GM12878 (cell line): Measurements from ENCODE around the gene NEU1. TPM values are rescaled to one million over a fixed set of nuclear protein-coding genes. Genes with fewer than 3 reads are reported as not detected.

Experiments
- CHD1 ChIP-seq: IDR thresholded peaks from 2 replicates; pipeline ENCODE4 v1.6.1; 2012; ENCODE audit warnings: low read depth, low read length, improper control_type of control experiment
- EGR1 ChIP-seq, 2 experiments: IDR thresholded peaks; 1 replicate in 1 of 2; 2 replicates in 1 of 2; pipeline ENCODE4 v1.6.1; 2011 to 2012; ENCODE audit warnings: low read depth in 2 of 2, low read length in 2 of 2, borderline replicate concordance in 1 of 2, mild to moderate bottlenecking in 1 of 2, moderate library complexity in 1 of 2
- EP300 ChIP-seq, 2 experiments: fragments of 150-350 bp in 1 of 2; IDR thresholded peaks; 2 replicates each; pipeline ENCODE4 v1.6.1; 2011 to 2012; ENCODE audit warnings: low read depth in 2 of 2, low read length in 2 of 2, borderline replicate concordance in 1 of 2, improper control_type of control experiment in 1 of 2, inconsistent platforms in 1 of 2; ENCODE audit not compliant: control insufficient read depth in 1 of 2
- HDAC2 ChIP-seq: fragments of 200-600 bp; sonication (generic); IDR thresholded peaks from 2 replicates; pipeline ENCODE4 v1.6.1; 2017
- MEF2A ChIP-seq: IDR thresholded peaks from 2 replicates; pipeline ENCODE4 v1.6.1; 2011; ENCODE audit warnings: low read depth, mild to moderate bottlenecking, low read length, moderate library complexity; ENCODE audit not compliant: insufficient read depth
- PAX8 ChIP-seq: fragments of 450-650 bp; IDR thresholded peaks from 2 replicates; pipeline ENCODE4 v1.6.1; 2017; ENCODE audit warnings: mild to moderate bottlenecking, moderate library complexity
- POLR2AphosphoS2 ChIP-seq: IDR thresholded peaks from 2 replicates; pipeline ENCODE4 v1.6.1; 2011; ENCODE audit warnings: low read depth, mild to moderate bottlenecking, low read length, improper control_type of control experiment, moderate library complexity
- TBL1XR1 ChIP-seq: IDR thresholded peaks from 2 replicates; pipeline ENCODE4 v1.6.1; 2012; ENCODE audit warnings: low read depth, low read length, improper control_type of control experiment
- YBX1 ChIP-seq: fragments of 450-650 bp; IDR thresholded peaks from 2 replicates; pipeline ENCODE4 v1.6.1; 2016; ENCODE audit warnings: antibody characterized with exemption
- polyA plus RNA-seq, 11 experiments: library from polyadenylated mRNA; depleted of rRNA in 4 of 11; unstranded in 6 of 11; stranded (reverse) in 5 of 11; fragments of >200 nt; fragmentation: Nextera tagmentation in 4 of 11; fragmentation: Illumina TruSeq in 1 of 11; extraction: Ambion mirVana in 4 of 11; extraction: Trizol in 1 of 11; gene quantifications; 1 replicate in 1 of 11; 2 replicates in 10 of 11; pipeline versions ENCODE4 v1.2.1 to v1.2.3, GENCODE V29; 2011 to 2016; ENCODE audit warnings: inconsistent platforms in 2 of 11, missing spikeins in 2 of 11, low read depth in 1 of 11
- total RNA-seq, 4 experiments: library from RNA; depleted of rRNA in 3 of 4; stranded (reverse); fragments of >200 nt in 3 of 4; fragmentation: Illumina TruSeq in 1 of 4; extraction: Trizol in 1 of 4; gene quantifications; 2 replicates each; pipeline versions ENCODE4 v1.2.1 to v1.2.3, GENCODE V29; 2013 to 2021
- TF ChIP-seq, protein P1 (sequence below): fragments of 450-650 bp; formaldehyde crosslinking; IDR thresholded peaks from 2 replicates; pipeline ENCODE4 v1.4.0; 2020; ENCODE audit warnings: mild to moderate bottlenecking, moderate library complexity
- TF ChIP-seq, protein P2 (sequence below): fragments of 450-650 bp; IDR thresholded peaks from 2 replicates; pipeline ENCODE4 v1.6.1; 2017; ENCODE audit warnings: mild to moderate bottlenecking, moderate library complexity
- TF ChIP-seq, protein P3 (sequence below): fragments of 150-350 bp; IDR thresholded peaks from 2 replicates; pipeline ENCODE4 v1.6.1; 2014; ENCODE audit warnings: mild to moderate bottlenecking, low read depth, low read length
- TF ChIP-seq, protein P4 (sequence below): fragments of 450-650 bp; IDR thresholded peaks from 2 replicates; pipeline ENCODE4 v1.6.1; 2017; ENCODE audit warnings: mild to moderate bottlenecking, moderate library complexity

Gene NEU1
- total and polyA plus RNA-seq, 10 of the 15 experiments (the other 5 are each of a cell fraction or from before 2014, with no cell fraction given): 7.2 to 26.9 (median 21.6) TPM

DNA sequence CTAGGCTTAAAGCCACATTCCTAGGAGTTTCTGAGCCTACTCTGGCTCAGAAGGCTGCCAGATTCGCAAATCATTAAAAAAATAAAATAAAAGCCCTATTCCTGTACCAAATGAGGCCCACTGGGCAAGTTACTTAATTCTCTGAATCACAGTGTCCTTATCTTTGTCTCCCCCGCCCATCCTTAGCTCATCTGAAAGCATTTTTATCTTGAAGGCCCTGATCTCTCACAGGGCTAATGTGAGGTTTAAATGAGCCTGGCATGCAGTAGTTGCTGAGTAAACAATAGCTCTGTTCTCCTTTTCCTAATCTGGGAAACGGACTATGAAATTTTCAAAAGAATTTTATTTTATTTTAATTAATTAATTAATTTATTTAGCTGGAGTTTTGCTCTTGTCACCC lies 41.3 kb upstream of the NEU1 start (continued):
- TF ChIP-seq, protein P1, sequence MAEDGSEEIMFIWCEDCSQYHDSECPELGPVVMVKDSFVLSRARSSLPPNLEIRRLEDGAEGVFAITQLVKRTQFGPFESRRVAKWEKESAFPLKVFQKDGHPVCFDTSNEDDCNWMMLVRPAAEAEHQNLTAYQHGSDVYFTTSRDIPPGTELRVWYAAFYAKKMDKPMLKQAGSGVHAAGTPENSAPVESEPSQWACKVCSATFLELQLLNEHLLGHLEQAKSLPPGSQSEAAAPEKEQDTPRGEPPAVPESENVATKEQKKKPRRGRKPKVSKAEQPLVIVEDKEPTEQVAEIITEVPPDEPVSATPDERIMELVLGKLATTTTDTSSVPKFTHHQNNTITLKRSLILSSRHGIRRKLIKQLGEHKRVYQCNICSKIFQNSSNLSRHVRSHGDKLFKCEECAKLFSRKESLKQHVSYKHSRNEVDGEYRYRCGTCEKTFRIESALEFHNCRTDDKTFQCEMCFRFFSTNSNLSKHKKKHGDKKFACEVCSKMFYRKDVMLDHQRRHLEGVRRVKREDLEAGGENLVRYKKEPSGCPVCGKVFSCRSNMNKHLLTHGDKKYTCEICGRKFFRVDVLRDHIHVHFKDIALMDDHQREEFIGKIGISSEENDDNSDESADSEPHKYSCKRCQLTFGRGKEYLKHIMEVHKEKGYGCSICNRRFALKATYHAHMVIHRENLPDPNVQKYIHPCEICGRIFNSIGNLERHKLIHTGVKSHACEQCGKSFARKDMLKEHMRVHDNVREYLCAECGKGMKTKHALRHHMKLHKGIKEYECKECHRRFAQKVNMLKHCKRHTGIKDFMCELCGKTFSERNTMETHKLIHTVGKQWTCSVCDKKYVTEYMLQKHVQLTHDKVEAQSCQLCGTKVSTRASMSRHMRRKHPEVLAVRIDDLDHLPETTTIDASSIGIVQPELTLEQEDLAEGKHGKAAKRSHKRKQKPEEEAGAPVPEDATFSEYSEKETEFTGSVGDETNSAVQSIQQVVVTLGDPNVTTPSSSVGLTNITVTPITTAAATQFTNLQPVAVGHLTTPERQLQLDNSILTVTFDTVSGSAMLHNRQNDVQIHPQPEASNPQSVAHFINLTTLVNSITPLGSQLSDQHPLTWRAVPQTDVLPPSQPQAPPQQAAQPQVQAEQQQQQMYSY (CRISPR knock-in tag): no peak
- TF ChIP-seq YBX1: no peak
- TF ChIP-seq, protein P2, sequence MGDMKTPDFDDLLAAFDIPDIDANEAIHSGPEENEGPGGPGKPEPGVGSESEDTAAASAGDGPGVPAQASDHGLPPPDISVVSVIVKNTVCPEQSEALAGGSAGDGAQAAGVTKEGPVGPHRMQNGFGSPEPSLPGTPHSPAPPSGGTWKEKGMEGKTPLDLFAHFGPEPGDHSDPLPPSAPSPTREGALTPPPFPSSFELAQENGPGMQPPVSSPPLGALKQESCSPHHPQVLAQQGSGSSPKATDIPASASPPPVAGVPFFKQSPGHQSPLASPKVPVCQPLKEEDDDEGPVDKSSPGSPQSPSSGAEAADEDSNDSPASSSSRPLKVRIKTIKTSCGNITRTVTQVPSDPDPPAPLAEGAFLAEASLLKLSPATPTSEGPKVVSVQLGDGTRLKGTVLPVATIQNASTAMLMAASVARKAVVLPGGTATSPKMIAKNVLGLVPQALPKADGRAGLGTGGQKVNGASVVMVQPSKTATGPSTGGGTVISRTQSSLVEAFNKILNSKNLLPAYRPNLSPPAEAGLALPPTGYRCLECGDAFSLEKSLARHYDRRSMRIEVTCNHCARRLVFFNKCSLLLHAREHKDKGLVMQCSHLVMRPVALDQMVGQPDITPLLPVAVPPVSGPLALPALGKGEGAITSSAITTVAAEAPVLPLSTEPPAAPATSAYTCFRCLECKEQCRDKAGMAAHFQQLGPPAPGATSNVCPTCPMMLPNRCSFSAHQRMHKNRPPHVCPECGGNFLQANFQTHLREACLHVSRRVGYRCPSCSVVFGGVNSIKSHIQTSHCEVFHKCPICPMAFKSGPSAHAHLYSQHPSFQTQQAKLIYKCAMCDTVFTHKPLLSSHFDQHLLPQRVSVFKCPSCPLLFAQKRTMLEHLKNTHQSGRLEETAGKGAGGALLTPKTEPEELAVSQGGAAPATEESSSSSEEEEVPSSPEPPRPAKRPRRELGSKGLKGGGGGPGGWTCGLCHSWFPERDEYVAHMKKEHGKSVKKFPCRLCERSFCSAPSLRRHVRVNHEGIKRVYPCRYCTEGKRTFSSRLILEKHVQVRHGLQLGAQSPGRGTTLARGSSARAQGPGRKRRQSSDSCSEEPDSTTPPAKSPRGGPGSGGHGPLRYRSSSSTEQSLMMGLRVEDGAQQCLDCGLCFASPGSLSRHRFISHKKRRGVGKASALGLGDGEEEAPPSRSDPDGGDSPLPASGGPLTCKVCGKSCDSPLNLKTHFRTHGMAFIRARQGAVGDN: no peak
- no peak for TF ChIP-seq PAX8
- TF ChIP-seq, protein P3, sequence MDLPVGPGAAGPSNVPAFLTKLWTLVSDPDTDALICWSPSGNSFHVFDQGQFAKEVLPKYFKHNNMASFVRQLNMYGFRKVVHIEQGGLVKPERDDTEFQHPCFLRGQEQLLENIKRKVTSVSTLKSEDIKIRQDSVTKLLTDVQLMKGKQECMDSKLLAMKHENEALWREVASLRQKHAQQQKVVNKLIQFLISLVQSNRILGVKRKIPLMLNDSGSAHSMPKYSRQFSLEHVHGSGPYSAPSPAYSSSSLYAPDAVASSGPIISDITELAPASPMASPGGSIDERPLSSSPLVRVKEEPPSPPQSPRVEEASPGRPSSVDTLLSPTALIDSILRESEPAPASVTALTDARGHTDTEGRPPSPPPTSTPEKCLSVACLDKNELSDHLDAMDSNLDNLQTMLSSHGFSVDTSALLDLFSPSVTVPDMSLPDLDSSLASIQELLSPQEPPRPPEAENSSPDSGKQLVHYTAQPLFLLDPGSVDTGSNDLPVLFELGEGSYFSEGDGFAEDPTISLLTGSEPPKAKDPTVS: no peak
- TF ChIP-seq CHD1: no peak
- TF ChIP-seq TBL1XR1: no peak
- TF ChIP-seq MEF2A: no peak
- no peak for TF ChIP-seq EGR1 (IDR thresholded peaks at IDR 0.05; ENCODE audit: borderline replicate concordance in 1 of 2, low read depth in 2 of 2, low read length in 2 of 2)
- TF ChIP-seq EP300 (IDR thresholded peaks at IDR 0.05; ENCODE audit: borderline replicate concordance in 1 of 2, control insufficient read depth in 1 of 2, low read depth in 2 of 2, low read length in 2 of 2): no peak
- no peak for TF ChIP-seq POLR2AphosphoS2
- TF ChIP-seq HDAC2: no peak
- TF ChIP-seq, protein P4, sequence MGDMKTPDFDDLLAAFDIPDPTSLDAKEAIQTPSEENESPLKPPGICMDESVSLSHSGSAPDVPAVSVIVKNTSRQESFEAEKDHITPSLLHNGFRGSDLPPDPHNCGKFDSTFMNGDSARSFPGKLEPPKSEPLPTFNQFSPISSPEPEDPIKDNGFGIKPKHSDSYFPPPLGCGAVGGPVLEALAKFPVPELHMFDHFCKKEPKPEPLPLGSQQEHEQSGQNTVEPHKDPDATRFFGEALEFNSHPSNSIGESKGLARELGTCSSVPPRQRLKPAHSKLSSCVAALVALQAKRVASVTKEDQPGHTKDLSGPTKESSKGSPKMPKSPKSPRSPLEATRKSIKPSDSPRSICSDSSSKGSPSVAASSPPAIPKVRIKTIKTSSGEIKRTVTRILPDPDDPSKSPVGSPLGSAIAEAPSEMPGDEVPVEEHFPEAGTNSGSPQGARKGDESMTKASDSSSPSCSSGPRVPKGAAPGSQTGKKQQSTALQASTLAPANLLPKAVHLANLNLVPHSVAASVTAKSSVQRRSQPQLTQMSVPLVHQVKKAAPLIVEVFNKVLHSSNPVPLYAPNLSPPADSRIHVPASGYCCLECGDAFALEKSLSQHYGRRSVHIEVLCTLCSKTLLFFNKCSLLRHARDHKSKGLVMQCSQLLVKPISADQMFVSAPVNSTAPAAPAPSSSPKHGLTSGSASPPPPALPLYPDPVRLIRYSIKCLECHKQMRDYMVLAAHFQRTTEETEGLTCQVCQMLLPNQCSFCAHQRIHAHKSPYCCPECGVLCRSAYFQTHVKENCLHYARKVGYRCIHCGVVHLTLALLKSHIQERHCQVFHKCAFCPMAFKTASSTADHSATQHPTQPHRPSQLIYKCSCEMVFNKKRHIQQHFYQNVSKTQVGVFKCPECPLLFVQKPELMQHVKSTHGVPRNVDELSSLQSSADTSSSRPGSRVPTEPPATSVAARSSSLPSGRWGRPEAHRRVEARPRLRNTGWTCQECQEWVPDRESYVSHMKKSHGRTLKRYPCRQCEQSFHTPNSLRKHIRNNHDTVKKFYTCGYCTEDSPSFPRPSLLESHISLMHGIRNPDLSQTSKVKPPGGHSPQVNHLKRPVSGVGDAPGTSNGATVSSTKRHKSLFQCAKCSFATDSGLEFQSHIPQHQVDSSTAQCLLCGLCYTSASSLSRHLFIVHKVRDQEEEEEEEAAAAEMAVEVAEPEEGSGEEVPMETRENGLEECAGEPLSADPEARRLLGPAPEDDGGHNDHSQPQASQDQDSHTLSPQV: no peak
- TF ChIP-seq, all 136 proteins: peak for 0
